Measurements from ENCODE around the gene RANBP3. TPM values are rescaled to one million over a fixed set of nuclear protein-coding genes. Genes with fewer than 3 reads are reported as not detected.

Gene RANBP3
- polyA plus RNA-seq, 1 of the 3 experiments (the other 2 are of a cell fraction) = 84.0 TPM

DNA sequence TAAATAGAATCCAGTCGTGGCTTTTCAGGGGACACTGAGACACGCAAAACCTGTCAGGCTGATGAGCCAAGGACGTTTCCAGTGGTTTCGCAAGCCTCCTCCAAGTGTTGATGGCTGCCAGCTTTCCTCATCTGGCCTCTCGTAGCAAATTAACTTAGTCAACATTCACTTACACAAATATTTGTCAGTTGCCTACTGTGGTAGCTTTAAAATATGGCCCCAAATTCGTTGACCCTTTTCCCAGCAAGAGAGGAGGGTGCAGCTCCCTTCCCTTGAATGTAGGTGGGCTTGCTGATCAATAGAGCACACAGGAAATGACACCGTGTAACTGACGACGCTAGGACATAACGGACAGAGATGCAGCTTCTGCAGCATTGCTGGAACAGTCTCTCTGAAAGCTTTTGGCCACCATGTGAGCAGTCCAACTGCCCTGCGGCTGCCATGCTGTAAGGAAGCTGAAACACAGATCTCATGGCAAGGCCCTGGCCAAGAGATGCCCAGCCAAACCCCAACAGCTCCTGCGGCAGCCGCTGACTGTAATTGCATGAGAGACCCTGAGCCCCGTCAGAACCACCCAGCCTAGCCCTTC is 5.5 kb upstream of the RANBP3 start:
- Histone ChIP-seq H2AFZ (ENCODE audit: low read depth) (no peak overlapping the region), H3K4me3 (ENCODE audit: low read depth in 2 of 2, low read length in 1 of 2) (no peak overlapping the region), H3K9ac (no peak overlapping the region), H3K27me3 (ENCODE audit: insufficient read depth) (no peaks in the 10 kb centered on the region), H3K9me2 (no peaks in the 10 kb centered on the region), H3F3A (replicated peaks; ENCODE audit: insufficient read depth) (peaks cover 25% of the 10 kb centered on the region), H3K79me2 (ENCODE audit: insufficient read depth) (peaks cover 17% of the 10 kb centered on the region), H3K9me3 (no peaks in the 10 kb centered on the region), H3K4me2 (no peak overlapping the region), H4K20me1 (ENCODE audit: insufficient read depth) (no peaks in the 10 kb centered on the region), H3K36me3 (replicated peaks in 1 of 2; ENCODE audit: control insufficient read depth in 1 of 2, insufficient read depth in 2 of 2, low read length in 1 of 2) (no peaks in the 10 kb centered on the region), H3K27ac (ENCODE audit: low read depth in 2 of 2, low read length in 1 of 2) (no peak overlapping the region), H3K4me1 (ENCODE audit: control insufficient read depth in 1 of 2, insufficient read depth in 2 of 2, low read depth in 1 of 2, low read length in 1 of 2) (peaks cover 12 to 19% of the 10 kb centered on the region in 2 experiments; a peak in 2 of 4 replicates)
- DNase-seq = no peak
- CTCF ChIA-PET = interaction anchor here (0.9 to 12.1 kb wide), 5 partner anchors 15 to 180 kb away, joined by 5 to 448 read pairs (median 7); no protein-coding TSS in a partner anchor
- 91% methylated on average over 13 of the region's 14 CpGs for WGBS (ENCODE audit: low lambda C conversion rate)
- TF ChIP-seq, protein P1, sequence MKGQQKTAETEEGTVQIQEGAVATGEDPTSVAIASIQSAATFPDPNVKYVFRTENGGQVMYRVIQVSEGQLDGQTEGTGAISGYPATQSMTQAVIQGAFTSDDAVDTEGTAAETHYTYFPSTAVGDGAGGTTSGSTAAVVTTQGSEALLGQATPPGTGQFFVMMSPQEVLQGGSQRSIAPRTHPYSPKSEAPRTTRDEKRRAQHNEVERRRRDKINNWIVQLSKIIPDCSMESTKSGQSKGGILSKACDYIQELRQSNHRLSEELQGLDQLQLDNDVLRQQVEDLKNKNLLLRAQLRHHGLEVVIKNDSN (IDR thresholded peaks at IDR 0.05; ENCODE audit: borderline replicate concordance, low read depth) = no peak
- TF ChIP-seq, protein P2, sequence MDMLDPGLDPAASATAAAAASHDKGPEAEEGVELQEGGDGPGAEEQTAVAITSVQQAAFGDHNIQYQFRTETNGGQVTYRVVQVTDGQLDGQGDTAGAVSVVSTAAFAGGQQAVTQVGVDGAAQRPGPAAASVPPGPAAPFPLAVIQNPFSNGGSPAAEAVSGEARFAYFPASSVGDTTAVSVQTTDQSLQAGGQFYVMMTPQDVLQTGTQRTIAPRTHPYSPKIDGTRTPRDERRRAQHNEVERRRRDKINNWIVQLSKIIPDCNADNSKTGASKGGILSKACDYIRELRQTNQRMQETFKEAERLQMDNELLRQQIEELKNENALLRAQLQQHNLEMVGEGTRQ (IDR thresholded peaks at IDR 0.05; ENCODE audit: borderline replicate concordance, low read depth, low read length) = no peak
- TF ChIP-seq POLR2AphosphoS5 (IDR thresholded peaks at IDR 0.05; ENCODE audit: low read depth, low read length) = no peak
- no peak for TF ChIP-seq MXI1 (IDR thresholded peaks at IDR 0.05; ENCODE audit: low read depth, low read length)
- no peak for TF ChIP-seq TCF12 (IDR thresholded peaks at IDR 0.05)
- no peak for TF ChIP-seq GATA2 (CRISPR knock-in tag; IDR thresholded peaks at IDR 0.05)
- TF ChIP-seq RAD21 (IDR thresholded peaks at IDR 0.05; ENCODE audit: low read length) = no peak
- TF ChIP-seq JUND (IDR thresholded peaks at IDR 0.05) = no peak
- no peak for TF ChIP-seq NRF1 (IDR thresholded peaks at IDR 0.05; ENCODE audit: low read depth, low read length)
- TF ChIP-seq, protein P3, sequence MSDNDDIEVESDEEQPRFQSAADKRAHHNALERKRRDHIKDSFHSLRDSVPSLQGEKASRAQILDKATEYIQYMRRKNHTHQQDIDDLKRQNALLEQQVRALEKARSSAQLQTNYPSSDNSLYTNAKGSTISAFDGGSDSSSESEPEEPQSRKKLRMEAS (IDR thresholded peaks at IDR 0.05; ENCODE audit: low read depth) = no peak
- TF ChIP-seq FOSL2 (IDR thresholded peaks at IDR 0.05; ENCODE audit: borderline replicate concordance, low read depth) = no peak
- POLR2A ChIA-PET = no interaction called here

DNA sequence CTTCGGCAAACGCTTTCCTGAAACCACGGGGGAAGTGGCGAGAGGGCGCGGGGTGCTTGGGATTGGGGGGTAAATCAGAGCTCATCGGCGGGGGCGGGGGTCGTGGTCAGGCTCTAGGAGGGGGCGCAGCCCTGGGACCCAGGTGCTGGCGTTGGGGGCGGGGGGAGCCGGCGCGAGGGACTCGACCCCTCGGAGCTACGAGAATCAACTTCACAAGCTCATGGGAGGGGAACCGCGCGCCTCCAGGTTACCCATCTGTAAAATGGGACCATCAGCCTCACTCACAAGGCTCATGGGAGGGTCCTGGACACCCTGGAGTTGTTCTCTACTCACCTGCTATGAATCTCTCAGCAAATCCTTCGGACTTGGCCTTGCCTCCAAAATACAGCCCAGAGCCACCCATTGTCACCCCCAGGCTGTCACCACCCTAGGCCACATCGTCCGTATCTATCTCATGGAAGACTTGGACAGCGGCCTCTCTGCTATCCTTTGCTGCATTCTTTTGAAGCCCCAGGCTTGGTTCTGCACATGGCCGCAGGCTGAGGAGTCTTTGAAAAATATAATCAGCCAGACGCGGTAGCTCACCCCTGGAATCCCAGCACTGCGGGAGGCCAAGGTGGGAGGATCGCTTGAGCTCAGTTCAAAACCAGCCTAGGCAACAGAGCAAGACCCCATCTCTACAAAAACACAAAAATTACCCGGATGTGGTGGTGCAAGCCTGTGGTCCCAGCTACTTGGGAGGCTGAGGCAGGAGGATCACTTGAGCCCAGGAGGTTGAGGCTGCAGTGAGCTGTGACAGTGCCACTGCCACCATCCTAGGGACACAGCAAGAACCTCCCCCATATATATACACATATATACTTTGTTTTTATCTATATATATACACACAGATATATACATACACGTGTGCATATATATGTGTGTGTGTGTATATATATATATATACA is 939 bp upstream of the RANBP3 start:
- Histone ChIP-seq H2AFZ (ENCODE audit: low read depth) (peak overlapping the region; percentile 94; the same call in 1 of the 2 replicates), H3K9me3 (no peaks in the 10 kb centered on the region), H3K4me1 (ENCODE audit: control insufficient read depth in 1 of 2, insufficient read depth in 2 of 2, low read depth in 1 of 2, low read length in 1 of 2) (peaks cover 10 to 17% of the 10 kb centered on the region in 2 experiments; a peak in 3 of 4 replicates), H3K4me3 (ENCODE audit: low read depth in 2 of 2, low read length in 1 of 2) (peak overlapping the region; percentile 81), H3K4me2 (peak overlapping the region; percentile 85), H4K20me1 (ENCODE audit: insufficient read depth) (peaks cover 29% of the 10 kb centered on the region), H3K9me2 (no peaks in the 10 kb centered on the region), H3K9ac (peak overlapping the region; percentile 93), H3K27ac (ENCODE audit: low read depth in 2 of 2, low read length in 1 of 2) (peak overlapping the region; percentile 70 to 76; a peak in 3 of 4 replicates), H3F3A (replicated peaks; ENCODE audit: insufficient read depth) (peaks cover 18% of the 10 kb centered on the region), H3K27me3 (ENCODE audit: insufficient read depth) (no peaks in the 10 kb centered on the region), H3K36me3 (replicated peaks in 1 of 2; ENCODE audit: control insufficient read depth in 1 of 2, insufficient read depth in 2 of 2, low read length in 1 of 2) (peaks cover 16 to 20% of the 10 kb centered on the region in 2 experiments), H3K79me2 (ENCODE audit: insufficient read depth) (peaks cover 61% of the 10 kb centered on the region)
- ChIA-PET POLR2A (interaction anchor here (0.7 to 1.2 kb wide), 5 partner anchors 10 to 150 kb away, joined by 3 to 4 read pairs (median 4); no protein-coding TSS in a partner anchor), CTCF (interaction anchor here (0.6 to 6.5 kb wide), 15 partner anchors 9 to 321 kb away, joined by 3 to 67 read pairs (median 4); partner anchors contain the start of gene NRTN)
- DNase-seq = peak; percentile 42
- WGBS (ENCODE audit: low lambda C conversion rate) = 47% methylated on average over 29 of the region's 33 CpGs
- TF ChIP-seq MEF2A (IDR thresholded peaks at IDR 0.05; ENCODE audit: borderline replicate concordance, low read depth) (no peak), MXI1 (IDR thresholded peaks at IDR 0.05; ENCODE audit: low read depth, low read length) (no peak), NRF1 (IDR thresholded peaks at IDR 0.05; ENCODE audit: low read depth, low read length) (no peak), TCF12 (IDR thresholded peaks at IDR 0.05) (no peak), SIN3A (IDR thresholded peaks at IDR 0.05; ENCODE audit: borderline replicate concordance, low read depth, low read length) (no peak), EP300 (IDR thresholded peaks at IDR 0.05; ENCODE audit: borderline replicate concordance in 1 of 2, low read depth in 1 of 2, low read length in 1 of 2) (no peak), GATA2 (CRISPR knock-in tag; IDR thresholded peaks at IDR 0.05) (no peak), JUND (IDR thresholded peaks at IDR 0.05) (no peak), FOSL2 (IDR thresholded peaks at IDR 0.05; ENCODE audit: borderline replicate concordance, low read depth) (no peak), POLR2AphosphoS5 (IDR thresholded peaks at IDR 0.05; ENCODE audit: low read depth, low read length) (no peak)
- TF ChIP-seq, protein P4, sequence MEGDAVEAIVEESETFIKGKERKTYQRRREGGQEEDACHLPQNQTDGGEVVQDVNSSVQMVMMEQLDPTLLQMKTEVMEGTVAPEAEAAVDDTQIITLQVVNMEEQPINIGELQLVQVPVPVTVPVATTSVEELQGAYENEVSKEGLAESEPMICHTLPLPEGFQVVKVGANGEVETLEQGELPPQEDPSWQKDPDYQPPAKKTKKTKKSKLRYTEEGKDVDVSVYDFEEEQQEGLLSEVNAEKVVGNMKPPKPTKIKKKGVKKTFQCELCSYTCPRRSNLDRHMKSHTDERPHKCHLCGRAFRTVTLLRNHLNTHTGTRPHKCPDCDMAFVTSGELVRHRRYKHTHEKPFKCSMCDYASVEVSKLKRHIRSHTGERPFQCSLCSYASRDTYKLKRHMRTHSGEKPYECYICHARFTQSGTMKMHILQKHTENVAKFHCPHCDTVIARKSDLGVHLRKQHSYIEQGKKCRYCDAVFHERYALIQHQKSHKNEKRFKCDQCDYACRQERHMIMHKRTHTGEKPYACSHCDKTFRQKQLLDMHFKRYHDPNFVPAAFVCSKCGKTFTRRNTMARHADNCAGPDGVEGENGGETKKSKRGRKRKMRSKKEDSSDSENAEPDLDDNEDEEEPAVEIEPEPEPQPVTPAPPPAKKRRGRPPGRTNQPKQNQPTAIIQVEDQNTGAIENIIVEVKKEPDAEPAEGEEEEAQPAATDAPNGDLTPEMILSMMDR (IDR thresholded peaks at IDR 0.05) = no peak
